Left forelimb (tissue), 1 donor: ENCODE data around the gene COL20A1.

Experiments
- DNase-seq: peaks from one replicate; pipeline ENCODE4 v3.0.0-alpha.2; 2018; ENCODE audit warnings: low spot score

The COL20A1 gene

DNA sequence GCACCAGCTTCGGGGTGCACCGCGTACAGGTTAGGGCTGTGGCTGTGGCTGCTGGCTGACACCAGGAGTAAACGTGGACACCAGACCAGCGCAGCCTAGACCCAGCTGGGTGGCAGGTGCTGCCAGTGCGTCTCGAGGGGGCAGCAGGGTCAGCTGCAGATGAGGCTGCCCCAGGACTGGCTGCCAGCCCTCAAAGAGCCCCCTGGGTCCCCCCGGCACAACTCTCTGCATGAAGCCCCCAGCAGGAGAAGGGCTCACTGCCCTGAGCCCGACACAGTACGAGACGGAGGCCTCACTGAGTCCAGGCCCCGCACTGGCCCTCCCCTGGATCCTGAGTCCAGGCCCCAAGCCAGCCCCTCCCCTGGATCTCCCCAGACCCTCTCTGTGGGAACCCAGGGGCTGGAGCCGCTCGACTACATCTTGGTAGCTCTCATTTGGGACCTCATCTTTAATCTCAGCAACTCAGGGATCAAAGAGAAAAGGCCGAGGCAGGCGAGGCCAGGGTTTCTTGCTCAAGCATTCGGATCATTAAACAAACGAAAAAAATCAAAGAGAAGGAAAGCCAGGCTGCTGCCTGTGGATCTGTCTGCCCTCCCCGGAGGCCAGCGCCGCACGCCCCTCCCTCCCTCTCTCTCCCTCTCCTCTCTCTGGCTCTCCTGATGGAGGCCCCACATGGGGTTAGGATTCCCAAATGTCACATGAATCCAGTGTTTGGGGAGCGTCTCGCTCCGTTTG lies 31.8 kb upstream of the COL20A1 start:
- no peak for DNase-seq

DNA sequence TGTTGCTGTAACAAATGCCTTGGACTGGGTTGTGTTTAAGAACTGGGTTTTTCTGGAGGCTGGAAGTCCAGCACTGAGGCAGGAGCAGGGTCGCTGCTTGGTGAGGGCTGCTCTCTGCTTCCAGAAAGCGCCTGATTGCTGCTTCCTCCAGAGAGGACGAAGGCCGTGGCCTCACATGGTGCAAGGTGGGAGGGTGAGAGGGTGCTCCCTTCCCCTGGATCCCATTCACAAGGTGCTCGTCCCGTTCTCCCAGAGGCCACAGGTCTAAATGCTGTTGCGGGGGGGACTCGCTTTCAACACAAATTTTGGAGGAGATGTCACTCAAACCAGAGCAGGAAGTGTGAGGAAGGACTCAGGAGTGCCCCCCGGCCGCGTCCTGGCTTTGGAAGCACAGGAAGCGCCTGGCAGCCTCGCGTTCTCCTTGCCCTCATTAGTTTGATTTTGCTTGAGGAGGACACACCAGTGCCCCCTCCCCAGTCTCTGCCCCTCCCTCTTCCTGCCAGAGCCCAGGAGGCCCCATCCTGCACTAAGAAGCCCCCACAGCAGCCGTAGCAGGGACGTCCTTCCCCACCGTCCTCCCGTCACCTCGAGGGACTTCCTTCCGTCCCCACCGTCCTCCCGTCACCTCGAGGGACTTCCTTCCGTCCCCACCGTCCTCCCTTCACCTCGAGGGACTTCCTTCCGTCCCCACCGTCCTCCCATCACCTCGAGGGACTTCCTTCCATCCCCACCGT lies 31.0 kb upstream of the COL20A1 start:
- no peak for DNase-seq

DNA sequence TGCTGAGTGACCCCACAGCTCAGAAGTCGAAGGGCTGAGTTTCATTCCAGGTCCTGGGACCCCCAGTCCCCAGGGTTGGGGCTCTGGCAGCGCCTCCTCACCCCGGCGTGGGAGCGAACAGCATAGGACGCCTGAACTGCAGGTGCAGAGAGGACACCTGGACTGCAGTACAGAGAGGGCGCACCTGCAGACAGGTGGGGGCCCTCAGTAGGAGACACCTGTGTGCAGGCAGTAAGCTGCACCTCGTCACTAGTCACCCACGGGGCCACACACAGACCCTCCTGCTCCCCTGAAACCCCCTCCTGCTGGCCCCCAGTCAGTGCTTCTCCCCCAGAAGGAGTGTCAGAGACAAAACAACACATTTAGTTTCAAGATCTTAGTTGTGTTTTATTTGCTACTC lies 30.1 kb upstream of the COL20A1 start:
- no peak for DNase-seq

DNA sequence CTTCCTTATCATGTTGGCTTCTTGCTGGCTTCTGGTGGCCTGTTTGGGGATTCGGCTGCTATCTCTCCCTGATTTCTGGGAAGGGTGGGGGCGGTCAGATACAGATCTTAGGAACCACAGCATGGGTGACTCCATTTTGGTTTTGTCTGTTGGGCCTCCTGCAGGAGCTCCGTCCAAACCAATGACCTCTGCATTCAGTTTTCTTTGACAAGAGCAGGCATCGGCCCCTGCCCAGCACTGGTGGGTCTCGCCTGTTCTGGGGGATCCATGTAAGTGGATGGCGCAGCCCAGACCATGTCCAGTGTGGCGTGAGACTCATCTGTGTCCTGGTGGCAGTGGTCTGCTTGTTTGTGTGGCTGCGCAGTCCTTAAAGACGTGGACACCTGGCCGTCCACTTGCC lies 29.0 kb upstream of the COL20A1 start:
- DNase-seq: no peak

DNA sequence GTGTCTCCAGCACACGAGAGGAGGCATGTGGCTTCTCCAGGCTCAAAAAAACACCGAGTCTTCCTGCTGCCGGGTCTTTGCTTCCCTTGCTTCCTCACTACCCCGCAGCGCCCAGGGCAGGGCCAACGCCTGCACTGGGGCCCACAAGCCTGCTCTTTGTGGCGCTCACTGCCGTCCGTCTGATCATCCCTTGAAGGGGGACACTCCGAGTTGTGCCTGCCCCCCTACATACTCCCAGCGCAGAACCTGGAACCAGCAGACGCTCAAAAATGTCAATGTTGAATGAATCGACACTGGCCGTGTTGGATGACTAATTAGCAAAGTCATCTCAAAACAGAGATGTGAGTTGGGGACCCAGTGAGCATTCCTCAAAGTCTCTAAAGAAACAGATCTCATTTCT lies 28.5 kb upstream of the COL20A1 start:
- DNase-seq: no peak

DNA sequence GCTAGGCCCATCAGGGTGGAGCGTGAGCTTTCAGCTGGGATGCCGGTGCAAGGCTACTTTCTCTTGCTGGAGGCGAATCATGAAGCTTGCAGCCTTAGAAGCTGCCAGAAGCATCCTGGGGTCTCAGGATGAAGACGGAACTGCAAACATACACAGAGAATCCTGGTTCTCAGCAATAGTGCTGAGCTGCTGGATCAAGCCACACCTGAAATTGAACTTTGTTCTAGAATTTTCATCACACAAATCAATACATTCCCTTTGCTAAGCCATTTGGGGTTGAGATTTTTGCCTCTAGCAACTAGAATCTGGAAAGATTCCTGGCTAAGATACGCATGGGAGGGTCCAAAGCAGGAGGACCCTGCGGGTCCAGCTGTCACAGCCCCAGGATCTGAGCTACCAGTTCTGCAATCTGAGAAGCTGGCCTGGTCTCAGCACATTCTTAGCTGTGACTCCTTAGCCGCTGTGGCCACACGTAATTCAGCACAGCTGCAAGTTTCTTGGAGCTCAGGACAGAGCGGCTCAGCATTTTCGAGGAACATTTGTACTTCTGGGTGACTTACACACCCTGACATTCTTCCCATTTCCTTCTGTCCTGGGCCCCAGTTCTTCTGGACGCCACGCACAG lies 27.0 kb upstream of the COL20A1 start:
- DNase-seq: no peak

DNA sequence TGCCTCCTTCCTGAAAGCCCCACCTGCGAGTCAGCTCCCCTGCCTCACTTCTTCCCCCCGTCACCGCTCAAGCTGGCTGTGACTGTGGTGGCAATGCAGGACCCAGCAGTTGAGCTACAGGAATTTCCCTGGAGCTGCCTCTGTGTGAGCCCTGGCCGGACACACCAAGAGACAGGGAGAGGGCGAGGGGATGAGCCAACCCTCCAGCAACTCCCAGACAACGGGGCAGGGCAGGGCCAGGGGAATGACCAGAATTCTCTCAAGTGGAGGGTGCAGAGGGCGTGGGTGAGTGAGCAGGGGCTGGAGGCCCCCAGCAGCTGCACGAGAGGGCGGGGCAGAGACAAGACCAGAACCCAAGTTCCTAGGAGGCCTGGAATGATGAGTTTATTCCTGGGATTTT lies 25.3 kb upstream of the COL20A1 start:
- no peak for DNase-seq

DNA sequence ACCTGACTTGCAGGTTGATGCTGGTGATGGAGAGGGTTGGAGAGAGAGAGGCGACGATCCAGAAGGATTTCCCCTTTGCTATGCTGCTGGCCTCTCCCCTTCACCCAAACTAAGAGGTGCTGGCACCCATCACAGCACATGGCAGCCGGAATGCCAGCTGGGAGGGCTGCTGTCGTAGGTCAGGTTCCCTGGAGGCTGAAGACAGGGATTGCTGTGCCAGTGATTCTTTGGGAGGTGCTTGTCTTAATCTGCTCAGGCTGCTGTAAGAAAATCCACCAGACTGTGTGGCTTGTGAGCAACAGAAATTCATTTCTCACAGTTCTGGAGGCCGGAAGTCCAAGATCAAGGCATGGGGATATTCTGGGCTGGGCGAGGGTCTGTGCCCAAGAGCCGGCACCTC lies 24.7 kb upstream of the COL20A1 start:
- DNase-seq: no peak

DNA sequence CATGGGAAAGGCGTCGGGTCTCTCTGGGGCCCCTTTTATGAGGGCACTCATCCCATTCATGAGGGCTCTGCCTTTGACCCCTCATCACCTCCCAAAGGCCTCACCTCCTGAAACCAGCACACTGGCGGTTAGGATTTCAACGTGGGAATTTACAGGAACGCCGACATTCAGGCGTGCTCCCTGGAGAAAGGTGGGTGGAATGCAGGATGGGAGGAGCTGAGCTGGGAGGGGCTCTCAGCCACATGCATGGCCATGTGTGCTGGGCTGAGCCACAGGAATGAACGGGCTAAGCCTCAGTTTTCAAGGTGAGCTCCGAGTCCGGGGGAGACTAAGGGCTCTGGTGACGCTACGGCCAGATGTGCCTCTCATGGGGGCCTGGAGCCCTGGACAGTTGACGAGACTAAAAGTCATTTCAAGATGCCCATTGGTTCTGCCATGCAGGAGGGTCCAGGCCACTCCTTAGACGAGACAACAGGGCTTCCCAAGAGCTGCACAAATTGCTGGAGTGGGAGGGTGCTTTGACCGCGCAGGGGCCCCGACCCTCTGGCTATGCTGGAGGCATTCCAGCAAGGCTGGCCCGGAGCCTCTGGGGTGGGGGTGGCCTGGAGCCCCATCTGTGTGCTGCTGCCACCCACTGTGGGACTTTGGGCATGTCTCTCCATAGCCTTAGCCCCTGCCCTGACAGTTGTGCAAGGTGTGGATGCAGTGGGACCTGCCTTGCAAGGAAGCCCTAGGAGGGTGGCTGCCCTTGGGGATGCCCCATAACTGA lies 24.1 kb upstream of the COL20A1 start:
- DNase-seq: no peak

DNA sequence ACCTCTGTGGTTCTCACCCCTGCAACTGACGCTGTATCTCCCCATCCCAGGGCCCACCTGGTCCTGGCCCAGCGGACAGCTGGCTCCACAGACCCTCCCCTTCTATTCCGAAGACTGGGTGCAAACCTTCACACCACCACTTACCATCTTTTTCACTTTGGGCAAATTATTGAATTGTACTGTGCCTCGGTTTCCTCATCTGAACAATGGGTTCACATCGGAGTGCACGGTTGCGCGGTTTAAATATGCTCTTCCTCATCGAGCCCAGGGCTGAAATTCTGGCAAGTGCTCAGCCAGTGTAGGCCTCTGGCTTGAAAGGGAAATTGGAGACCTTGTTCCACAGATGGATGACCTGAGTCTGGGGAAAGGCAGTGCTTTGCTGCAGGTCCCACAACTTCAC lies 23.3 kb upstream of the COL20A1 start:
- no peak for DNase-seq

DNA sequence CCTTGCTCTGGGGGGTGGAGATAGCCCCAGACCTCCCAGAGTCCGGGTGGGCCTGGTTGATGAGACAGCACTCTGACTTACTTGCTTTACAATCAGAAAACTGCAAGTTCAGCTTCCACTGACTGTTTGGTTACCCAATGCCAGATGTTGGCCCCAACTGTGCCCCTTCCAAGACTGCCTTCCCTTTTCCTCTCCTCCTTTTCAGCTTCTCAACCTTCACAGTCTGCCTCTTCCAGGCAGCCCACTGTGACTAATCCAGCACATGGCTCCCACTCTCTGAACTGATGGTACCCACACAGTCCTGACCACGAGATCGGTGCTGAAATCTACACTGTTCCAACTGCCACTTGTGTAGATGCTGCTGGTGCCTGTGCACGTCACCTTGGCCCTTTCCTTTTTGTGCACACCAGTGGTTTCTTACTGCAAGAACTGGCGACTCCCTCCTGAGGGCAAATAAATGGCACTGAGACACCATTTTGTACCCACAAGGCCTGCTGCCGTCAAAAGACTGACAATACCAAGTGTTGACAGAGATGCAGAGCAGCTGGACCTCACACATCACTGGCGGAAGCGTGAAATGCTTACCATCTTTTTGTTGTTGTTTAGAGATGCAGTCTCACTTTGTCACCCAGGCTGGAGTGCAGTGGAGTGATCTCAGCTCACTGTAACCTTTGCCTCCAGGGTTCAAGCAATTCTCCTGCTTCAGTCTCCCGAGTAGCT lies 22.2 kb upstream of the COL20A1 start:
- DNase-seq: no peak

DNA sequence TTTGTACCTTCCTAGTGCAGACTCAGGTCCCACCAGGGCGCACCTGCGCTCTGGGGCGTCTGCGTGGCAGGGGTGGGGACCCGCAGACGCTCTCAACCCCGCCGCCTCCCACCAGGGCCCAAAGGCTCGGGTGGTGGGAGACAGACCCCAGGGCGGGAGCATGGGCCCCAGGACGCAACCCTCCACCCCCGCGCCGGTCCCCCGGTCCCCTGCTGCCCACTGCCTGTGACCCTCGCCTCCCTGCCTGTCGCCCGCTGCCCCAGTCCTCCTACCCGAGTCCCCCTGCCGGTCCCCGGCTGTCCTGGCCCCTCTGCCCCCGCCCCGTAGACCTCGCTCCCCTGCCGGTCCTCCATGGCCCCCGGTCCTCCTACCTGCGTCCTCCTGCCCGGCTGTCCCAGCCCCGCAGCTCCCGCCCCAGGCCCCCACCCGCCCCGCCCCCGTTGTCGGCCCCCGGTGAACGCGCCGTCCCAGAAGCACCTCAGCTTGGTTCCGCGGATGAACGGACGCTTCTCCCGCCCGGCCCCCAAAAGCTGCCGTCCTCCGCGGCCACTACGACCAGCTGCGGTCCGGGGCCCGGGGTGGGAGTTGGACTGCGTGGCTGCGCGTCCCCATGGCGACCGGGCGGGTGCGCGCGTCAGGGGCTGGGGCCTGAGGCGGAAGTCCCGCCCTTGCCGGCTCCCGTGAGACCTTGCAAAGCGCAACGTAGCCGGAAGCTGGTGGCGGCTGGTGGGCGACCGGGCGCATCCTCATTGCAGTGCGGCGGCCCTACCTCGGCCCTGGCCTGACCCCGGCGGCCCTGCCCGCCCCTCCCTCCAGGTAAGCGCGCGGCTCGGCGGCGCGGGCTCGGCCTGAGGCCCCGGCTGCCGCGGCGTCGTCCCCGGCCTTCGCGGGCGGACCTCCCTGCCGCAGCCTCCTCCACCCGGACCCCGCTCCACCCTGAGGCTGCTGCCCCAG lies 20.6 kb upstream of the COL20A1 start, which contains the start of gene ARFGAP1:
TSS of gene ARFGAP1 (plus strand) at position 709 of the 954 bp plus-strand sequence. CDS start 2,768 bp downstream, outside the sequence.
- DNase-seq: peak; percentile 97

DNA sequence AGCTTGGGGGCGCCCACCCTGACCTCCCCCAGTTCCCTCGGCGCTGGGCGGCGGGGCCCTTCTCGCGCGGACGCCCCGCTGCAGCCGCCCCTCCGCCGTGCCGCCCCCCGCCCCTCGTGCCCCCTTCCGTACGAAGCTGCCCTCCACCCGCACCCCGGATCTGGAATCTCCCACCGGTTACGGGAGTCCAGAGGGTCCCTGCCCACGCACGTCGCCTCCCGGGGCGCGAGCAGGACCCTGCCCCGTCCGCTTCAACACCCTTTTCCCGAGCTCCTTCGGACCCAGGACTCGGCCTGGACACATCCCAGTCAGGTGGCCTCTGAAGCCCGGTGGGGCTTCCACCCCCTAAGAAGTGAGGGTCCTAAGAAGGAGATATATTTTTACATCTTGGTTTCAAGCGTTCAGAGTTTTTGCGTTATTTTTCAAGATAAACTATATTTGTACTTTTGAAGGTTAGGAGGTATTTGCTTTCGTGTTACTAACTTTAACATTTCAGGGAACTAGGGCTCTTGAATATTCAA lies 19.9 kb upstream of the COL20A1 start:
- no peak for DNase-seq

DNA sequence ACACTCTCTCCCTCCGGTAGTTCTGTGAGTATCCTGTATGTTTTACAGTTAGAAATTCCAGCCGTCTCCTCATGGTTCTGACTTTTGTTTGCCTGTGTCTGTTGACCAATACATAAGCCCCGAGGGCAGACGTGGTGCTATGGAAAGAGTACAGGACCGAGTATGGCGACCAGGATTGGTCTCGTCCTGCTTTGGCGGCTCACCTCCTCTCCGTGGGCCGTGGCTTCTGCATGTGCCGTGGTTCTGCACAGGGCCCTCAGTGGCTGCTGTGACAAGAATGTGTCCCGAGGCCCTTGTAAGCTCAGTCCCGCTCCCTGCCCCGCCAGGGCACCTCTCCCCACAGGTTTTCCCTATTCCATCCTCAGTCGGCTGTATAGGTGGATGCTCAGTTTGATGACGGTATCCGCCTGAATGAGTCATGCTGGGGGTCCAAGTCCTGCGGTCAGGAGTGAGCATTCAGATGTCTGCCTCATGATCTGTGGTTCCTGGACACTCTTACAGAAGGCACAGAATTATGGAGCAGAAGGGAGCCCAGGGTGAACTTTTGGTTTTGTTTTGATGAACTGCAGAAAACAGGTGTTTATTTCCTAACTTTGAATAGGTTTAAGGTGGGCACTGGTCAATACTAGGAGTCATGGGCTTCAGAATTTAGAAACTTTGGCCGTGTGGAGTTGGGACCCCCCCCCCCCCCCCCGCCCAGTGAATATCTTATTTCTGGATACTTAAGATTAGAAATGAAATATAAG lies 19.2 kb upstream of the COL20A1 start:
- DNase-seq: no peak

DNA sequence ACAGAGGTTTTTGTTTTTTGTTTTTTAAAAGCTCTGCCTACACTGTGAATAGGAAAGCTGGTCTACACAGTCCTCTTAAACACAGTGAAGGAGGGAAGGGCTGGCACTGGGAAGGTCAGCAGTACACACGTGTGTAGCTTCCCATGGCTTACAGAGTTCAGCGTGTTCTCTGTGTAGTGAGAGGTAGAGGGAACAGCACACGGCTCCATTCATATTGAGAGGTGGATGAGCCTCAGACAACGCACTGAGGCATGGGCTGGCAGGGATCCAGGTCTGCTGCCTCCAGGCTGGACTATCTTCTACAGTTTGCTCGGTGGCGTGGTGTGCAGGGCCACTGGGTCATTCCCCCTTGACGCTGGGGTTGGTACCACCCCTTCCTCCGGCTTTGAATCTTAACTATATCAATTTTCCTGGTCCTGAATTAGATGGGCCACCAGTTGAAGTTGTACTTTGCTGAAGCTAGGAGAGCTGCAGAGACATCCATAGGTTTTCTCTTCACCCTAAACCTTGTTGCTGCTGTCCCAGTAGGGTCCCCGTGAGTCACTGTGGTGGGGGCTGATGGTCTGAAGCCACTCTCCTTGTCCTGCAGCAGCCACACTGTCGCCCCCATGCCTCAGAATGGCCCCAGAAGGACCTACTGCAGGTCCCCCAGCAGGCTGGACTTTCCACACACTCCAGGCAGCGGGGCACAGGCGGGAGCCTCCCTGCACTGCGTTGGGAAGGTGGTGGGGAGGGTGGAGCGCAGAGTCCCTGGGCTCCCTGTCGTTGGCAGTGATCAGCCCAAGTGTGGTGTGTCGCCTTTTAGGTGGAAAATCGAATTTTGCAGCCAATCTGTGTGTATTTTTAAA lies 18.4 kb upstream of the COL20A1 start:
- no peak for DNase-seq

DNA sequence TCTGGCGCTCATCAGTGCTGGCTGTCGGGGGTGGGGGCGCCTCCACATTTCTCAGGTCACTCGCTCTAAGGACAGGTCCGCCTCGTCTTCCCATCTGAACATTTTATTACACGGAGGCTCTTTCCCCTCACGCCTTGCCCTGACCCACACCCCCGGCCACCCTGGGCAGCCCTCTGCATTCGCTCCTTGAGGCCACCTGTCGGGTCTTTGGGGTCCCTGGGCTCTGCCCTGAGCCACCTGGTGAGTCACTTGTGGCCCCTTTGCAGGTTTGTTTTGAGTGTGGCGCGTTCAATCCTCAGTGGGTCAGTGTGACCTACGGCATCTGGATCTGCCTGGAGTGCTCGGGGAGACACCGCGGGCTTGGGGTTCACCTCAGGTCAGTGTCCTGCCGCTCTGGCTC lies 17.2 kb upstream of the COL20A1 start:
- no peak for DNase-seq

DNA sequence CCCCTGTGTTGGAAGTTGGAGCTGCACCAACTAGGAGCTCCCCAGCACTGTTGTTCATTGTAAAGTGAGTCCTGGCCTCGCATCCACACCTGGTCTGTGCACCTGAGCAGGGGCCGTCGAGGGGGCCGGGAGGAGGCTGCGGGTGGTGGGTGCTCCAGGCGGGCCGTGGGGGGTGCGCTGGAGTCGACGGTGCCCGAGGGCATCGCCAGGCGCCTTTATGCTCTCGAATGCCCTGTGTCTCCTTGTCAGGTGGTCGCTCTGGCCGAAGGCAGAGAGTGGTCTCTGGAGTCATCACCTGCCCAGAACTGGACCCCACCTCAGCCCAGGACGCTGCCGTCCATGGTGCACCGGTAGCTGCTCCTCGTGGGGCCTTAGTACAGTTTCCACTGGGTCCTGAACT lies 16.0 kb upstream of the COL20A1 start:
- no peak for DNase-seq

DNA sequence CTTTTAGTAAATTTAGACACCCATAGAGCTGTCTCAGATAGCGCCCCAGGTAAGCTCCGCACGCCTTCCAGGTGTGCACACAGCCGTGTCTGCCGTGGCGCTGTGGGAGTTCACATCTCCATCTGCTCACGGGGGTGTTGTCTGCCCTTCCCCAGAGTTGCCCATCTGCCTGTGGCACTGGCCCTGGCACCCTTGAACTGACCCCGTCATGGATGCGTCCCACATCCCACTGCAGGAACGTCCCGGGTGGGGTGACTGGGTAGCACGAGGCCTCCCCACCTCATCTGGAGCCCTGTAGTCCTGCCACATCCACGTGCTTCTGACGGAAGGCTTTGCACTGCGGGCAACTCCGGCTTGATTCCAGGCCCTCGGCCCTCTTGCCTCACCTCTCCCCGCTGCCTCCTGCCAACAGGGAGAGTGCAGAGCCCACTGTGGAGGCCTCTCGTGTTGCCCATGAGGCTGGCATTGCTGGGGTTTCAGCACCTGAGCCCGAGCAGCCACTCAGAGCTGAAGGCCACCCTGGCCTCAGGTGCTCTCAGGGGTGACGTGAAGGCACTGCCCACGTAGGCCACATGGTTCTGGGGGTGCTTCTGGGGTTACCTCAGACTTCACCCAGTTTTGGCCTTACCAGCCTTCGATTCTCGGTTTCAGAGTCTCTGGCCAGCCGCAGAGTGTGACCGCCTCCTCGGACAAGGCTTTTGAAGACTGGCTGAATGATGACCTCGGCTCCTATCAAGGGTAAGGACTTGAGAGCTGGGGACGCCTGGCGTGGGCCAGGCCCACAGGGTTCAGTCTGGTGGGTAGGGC lies 15.3 kb upstream of the COL20A1 start:
- no peak for DNase-seq
